PFSK-1 (cell line): Measurements from ENCODE around the gene OPCML.

Experiments
- POLR2AphosphoS5 ChIP-seq: IDR thresholded peaks from 2 replicates; pipeline ENCODE4 v1.6.1; 2012; ENCODE audit warnings: low read depth, mild to moderate bottlenecking, control low read depth, low read length, moderate library complexity
- REST ChIP-seq, 2 experiments: IDR thresholded peaks; 2 replicates each; pipeline versions ENCODE4 v1.6.1 to v1.8.0; 2011 to 2012; ENCODE audit warnings: low read depth in 2 of 2, low read length in 2 of 2, control low read depth in 1 of 2, inconsistent platforms in 1 of 2, mild to moderate bottlenecking in 1 of 2, moderate library complexity in 1 of 2; ENCODE audit not compliant: insufficient read depth in 1 of 2
- SIN3A ChIP-seq: IDR thresholded peaks from 2 replicates; pipeline ENCODE4 v1.6.1; 2012; ENCODE audit warnings: mild to moderate bottlenecking, low read length, moderate library complexity, borderline replicate concordance; ENCODE audit not compliant: insufficient read depth
- TAF1 ChIP-seq: IDR thresholded peaks from 2 replicates; pipeline ENCODE4 v1.6.1; 2012; ENCODE audit warnings: low read length, control low read depth, borderline replicate concordance; ENCODE audit not compliant: insufficient read depth

GRCh38 chr11:132586801-132587200 is 945.5 kb downstream of the OPCML start:
- TF ChIP-seq REST (IDR thresholded peaks at IDR 0.05; ENCODE audit: insufficient read depth in 1 of 2, low read depth in 2 of 2, low read length in 2 of 2): no peak
- TF ChIP-seq TAF1: no peak
- TF ChIP-seq SIN3A: no peak
- TF ChIP-seq POLR2AphosphoS5: no peak
